T-helper 1 cell (primary cell): ENCODE measurements around the gene UAP1L1.
"Not testable (repeated sequence)": the region's sequence is repeated elsewhere in the genome, so short reads cannot be mapped to it uniquely, and the experiment has no call there.

Experiments
- DNase-seq, 5 donors: peaks; one replicate each; pipeline ENCODE4 v3.0.0-alpha.2; 2012 to 2020
- total RNA-seq, 4 donors: gene quantifications; one replicate each; lab custom pipeline; 2026; lab: John Stamatoyannopoulos, UW

UAP1L1 gene, protein sequence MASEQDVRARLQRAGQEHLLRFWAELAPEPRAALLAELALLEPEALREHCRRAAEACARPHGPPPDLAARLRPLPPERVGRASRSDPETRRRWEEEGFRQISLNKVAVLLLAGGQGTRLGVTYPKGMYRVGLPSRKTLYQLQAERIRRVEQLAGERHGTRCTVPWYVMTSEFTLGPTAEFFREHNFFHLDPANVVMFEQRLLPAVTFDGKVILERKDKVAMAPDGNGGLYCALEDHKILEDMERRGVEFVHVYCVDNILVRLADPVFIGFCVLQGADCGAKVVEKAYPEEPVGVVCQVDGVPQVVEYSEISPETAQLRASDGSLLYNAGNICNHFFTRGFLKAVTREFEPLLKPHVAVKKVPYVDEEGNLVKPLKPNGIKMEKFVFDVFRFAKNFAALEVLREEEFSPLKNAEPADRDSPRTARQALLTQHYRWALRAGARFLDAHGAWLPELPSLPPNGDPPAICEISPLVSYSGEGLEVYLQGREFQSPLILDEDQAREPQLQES
- 12.0 to 20.6 (median 15.2) reads per million in 4 donors for total RNA-seq

DNA sequence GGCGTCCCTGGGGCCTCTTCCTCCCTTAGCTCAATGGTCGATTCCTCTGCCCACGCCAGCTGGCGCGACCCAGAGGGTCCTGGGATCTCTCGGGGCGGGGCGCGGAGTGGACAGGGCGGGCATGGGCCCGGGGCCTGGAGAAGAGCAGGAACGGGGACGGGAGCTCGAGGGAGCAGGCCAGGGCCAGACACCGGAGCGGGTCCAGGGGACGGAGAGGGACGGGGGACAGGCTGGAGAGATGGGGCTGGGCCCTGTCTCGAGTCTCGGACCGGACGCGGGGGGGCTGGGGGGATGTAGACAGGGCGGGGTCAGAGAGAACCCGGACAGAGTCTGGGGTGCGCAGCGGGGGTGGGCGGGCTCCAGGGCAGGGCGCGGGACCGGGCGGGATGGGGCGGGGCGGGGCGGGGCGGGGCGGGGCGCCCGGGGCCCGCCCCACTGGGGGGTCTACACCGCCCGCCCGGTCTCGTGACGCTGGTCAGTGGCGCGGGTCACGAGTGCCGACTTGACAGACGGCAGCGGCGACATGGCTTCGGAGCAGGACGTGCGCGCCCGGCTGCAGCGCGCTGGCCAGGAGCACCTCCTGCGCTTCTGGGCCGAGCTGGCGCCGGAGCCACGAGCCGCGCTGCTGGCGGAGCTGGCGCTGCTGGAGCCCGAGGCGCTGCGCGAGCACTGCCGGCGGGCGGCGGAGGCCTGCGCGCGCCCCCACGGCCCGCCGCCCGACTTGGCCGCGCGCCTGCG lies at the start of gene UAP1L1:
Gene UAP1L1, plus strand, starts transcription at position 508 of the 738 bp plus-strand sequence. Its CDS starts 16 bp downstream, at position 524.
- peak in 4 of 5 donors; percentile 48 to 68 (median 54) for DNase-seq

DNA sequence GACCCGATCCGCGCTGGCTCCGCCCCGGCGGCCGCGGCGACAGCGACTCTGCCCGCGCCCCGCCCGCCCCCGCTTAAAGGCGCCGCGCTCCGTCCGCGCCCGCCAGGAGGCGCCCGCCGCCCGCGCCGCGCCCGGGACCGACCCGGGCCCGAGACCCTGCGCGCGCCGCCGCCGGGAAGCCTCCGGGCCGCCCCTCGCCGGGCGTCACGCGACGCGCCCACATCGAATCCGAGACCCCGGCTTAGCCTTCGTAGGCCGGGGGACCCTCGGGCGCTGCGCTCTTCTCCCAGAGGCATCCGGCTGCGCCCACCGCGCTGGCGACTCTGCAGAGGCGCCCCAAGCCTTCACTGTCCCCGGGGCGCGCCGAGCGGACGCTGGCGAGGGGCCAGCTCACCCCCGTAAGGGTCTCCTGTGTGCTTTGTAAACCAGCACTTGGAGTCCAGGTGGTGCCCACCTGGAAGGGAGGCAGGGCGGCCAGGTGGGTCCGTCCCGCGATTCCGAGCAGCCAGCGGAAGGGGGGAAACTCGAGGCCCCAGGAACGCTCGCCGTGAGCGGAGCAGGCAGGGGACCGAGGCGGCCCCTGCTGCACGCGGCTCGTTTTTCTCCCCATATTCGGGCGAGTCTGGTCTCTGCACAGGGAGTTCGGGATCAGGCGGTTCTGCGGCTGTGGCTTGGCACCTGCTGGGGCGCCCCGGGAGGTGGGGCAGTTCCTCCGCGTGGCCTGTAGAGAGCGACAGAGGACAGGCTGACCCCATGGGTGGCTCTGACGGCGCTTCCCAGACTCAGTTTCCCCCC lies 48.9 kb upstream of the UAP1L1 start:
- peak; percentile 56 to 80 (median 66) for DNase-seq

DNA sequence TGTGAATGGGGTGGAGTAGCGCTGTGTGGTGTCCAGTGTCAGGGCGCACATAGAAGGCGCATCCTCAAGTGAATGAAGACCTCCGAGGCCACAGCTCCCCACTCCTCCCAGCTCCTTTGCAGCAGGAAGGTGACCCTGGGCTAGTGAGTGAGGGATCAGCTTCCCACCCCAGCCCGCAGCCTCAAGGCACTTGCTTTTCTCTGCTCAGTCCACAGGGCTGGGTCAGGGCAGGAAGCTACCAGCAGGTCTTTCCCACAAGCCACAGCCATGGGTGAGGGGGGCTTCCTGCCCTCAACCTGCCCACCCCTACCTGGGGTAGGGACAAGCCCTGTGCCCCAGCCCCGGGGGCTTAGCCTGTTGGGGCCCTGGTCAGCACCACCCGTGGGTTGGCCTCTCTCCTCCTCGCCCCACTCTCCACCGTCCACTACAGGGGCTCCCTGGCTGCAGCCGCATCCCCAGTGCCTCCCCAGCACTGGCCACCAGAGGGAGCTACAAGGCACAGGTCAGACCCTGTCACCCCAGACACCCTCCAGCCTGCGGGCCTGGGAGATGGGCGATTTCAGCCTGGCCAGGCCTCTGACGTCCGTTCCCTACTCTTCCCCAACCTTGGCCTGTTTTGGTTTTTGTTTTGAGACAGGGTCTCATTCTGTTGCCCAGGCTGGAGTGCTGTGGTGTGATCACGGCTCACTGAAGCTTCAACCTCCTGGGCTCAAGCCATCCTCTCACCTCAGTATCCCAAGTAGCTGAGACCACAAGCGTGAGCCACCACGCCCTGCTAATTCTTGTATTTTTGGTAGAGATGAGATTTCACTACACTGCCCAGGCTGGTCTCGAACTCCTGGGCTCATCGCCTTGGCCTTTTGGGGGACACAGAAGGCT lies 48.0 kb upstream of the UAP1L1 start:
- DNase-seq: peak; percentile 35 to 80 (median 58)

DNA sequence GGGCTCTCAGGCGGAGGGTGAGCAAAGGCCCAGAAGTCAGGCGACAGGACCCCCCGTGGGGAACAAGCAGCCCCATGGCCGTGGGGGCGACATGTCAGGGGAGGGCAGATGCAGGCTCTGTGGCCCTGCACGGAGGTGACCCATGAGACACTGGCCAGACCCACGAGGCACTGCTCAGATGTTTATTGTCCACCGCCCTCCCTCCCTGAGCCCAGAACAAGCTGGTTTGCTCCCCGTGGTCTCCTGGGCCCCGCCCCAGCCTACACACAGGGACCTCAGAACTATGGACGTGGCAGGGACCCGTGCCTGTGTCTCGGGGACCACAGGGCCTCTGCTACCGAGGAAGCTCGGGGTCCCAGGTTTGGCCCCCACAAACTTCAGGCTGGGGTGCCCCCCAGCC lies 47.3 kb upstream of the UAP1L1 start:
- peak in 1 of 5 donors; percentile 51 for DNase-seq

DNA sequence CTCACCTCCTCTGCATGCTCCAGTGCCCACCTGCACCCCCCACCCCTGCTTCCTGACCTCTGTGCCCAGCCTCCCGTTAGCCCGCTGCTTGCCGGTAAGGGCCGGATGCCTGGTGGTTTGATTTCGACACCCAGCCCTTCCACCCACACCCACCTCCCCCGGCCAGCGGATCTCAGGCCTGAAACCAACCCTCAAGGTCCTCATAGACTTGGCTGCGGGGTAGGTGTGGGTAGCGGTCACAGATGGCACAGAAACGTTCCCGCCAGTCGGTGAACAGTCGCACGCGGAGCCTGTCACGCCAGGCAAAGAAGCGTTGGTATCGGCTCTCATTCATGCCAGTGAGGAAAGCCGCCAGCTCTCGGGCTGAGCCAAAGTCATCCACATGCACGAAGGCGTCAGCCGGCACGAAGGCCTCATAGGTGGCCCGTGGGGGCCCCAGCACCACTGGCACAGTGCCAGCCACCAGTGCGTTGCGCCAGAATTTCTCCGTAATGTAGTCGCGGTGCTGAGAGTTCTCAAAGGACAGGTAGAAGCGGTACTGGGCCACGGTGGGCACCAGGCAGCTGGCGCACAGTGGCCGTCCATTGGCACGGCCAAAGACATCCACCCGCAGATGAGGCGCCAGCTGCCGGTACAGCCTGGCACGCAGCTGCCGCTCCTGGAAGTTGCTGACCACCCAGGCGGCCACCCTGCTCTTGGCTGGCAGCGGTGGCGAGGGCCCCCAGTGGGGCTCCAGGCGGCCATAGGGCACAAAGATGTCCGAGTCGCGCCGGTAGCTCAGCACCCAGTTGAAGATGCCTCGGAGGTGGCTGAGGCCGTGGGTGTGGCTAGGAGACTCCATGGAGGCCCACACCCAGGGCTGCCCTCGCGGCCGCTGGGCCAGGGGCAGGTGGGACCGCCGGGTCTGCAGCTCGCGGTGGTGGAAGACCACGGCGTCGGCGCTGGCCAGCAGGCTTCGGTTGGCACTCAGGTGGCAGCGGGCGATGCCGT lies 46.5 kb upstream of the UAP1L1 start:
- DNase-seq: peak in 1 of 5 donors; percentile 88

DNA sequence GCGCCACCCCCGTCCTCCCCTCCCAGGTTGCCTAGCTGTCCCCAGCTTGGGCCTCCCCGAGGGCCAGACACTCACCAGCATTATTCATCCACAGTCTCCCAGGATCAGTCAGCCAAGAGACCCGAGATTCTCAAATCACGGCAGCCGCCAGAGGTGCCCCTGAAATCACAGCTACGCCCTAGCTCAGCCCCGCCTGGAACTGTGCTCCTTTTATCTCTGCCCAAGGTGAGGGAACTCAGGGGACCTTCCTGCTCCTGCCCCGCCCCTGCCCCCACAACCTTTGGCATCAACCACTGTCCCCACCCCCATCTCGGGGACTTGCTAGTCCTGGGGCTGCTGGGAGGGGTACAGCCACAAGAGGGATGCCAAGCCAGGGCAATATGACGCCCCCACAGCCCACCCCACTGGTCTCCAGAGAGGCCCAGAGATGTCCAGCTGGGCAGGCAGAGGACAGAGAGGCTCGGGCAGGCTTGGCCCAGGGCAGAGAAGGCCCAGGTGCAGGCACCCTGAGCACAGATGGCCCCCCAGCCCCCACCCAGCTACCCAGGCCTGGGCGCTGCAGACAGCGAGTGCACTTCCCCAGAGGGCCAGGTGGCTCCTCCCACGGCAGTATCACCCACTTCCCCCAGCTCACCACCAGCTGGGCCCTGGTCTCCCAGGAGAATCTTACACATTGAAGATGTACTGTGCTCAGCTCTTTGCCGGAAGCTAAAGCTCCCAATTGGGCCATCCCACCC lies 45.2 kb upstream of the UAP1L1 start, which contains the start of gene FUT7:
Gene FUT7, minus strand, starts transcription at position 185 of the 737 bp plus-strand sequence. Its CDS starts 97 bp downstream, at position 88.
- DNase-seq: peak in 1 of 5 donors; percentile 80

DNA sequence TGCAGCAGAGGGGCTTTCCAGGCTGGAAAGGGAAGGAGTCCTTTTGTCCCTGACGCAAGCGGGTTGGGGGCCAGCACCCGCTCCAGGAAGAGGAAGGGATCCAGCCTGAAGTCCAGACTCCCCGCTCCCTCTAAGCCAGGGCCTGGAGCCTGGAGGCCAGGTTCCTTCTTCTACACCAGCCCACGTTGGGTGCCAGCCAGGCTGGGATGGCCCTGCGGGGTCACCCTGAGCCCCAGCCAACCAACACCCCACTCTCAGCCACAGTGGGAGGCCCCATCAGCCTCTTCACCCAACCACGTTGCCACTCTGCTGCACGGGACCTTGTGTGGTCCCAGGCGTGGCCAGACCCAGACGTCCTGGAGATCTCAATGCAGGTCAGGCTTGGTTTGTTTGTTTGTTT lies 44.5 kb upstream of the UAP1L1 start:
- peak in 1 of 5 donors; percentile 61 for DNase-seq

DNA sequence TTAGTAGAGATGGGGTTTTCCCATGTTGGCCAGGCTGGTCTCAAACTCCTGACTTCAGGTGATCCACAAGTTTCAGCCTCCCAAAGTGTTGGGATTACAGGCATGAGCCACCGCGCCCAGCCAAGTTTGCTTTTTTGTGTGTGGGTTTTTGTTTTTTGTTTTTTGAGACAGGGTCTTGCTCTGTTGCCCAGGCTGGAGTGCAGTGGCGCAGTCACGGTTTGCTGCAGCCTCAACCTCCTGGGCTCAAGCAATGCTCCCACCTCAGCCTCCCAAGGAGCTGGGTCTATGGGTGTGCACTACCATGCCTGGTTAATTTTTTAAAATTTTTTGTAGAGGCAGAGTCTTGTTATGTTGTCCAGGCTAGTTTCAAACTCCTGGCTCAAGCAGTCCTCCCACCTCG lies 43.8 kb upstream of the UAP1L1 start:
- DNase-seq: not testable (repeated sequence)

DNA sequence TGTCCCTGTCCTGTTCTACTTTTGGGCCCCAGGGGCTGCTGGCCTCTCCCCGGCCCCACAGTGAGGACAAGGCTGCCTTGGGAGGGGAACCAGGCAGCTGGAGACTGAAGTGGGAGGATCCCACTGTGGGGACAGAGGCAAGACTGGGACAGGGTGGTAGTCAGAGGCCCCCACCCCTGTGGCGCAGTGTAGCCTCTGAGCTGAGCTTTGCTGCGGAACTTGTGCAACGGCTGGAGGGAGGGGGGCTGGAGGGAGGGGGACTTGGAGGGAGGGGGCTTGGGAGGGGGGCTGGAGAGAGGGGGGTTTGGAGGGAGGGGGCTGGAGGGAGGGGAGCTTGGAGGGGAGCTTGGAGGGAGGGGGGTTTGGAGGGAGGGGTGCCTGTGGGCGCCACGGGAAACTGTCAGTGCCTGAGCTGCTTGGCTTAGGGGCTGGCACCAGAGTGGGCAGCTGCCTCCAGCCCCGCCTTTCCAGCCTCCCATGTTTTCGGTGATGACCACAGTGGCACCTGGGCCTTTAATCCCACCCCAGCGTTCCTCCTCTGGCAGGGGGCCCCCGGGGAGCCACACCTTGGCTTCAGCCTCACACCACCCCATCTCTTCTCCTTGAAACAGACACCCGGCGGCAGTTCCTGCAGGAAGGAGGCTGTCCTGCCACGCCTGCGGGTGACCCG lies 43.1 kb upstream of the UAP1L1 start:
- DNase-seq: no peak

DNA sequence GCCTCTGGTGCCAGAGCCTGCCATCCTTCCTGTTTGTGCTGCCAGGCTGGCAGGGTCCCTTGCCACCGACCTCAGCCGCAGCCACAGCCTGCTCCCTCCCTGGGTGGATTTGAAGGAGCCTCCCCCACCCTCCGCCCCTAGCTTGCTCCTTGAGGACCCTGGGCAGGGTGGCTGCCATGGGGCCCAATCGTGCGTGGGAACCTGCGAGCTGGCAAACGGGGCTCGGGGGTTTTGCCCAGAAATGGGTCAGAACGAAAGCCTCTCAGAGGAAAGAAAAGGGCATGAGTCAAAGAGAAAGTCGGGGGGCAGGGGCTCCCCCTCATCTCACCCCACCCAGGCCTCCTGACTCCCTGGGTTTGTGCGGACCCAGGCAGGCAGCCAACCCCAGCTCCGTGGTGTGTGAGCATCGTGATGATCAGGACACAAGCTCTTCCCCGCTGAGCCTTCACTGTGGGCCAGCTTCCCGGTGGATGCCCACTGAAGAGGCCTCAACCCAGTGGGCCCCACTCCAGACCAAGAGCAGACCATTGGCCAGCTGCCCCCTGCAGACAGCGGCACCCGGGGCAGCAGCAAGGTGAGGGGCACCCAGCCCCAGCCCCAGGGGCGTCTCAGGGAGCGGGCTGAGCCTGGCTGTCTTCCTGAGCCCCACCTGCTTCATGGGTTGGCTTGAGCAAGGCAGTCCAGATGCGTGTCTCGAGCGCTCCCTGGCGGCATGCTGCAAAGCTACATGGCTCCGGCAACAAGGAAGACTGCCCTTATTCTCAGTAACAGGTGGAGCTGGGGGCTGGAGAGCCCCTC lies 42.4 kb upstream of the UAP1L1 start:
- DNase-seq: peak; percentile 71 to 93 (median 85)

DNA sequence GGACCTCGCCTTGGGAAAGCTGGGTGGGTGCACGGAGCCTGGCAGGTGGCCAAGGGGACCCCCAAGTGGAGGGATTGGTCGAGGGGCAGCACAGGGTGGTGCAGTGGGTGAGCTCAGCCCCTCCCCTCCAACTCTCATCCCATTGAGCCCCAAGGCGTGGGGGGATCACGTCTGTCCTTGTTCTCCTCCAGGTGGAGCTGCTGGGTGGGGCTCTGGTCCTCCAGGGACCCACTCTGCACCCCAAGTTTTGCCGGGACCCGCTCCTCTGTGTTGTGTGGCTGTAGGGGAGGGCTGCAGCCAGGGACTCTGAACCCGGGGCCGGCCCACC lies 41.8 kb upstream of the UAP1L1 start:
- DNase-seq: no peak

DNA sequence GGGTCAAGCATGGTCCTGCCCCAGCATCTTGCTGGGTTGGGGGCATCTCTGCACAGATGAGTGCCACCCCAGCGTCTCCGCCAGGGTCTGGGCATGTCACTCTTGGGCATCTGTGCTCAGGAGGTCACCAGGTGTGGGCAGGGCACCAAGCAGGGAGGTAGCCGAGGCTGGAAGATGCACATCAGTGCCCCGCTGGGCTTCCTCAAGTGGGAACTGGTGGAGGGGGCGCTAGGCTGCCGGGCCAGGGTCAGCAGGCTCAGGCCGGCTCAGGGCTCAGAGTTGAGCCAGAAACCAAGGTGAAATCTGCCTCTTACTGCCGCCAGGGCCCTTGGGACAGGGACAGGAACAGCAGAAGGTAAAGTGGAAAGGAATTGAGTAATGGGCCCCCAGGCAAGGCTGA lies 41.4 kb upstream of the UAP1L1 start:
- DNase-seq: no peak

DNA sequence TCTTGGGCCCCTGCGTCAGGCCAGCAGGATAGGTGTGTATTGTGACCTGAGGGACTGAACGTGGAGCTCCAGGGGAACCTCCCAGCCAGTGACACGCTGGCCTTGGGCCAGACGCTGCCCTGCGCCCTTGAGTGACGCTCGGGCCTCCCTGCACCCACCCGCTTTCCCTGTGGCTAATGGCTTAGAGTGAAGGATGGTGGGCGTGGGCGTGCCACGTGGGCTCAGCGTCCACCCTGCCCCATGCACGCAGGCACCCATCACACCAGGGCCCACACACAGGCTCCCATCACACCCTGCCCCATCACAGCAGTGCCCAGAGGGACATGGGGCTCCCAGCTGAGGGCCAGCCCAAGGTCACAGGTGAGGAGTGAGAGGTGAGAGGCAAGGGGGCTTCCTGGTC lies 40.3 kb upstream of the UAP1L1 start:
- DNase-seq: no peak

DNA sequence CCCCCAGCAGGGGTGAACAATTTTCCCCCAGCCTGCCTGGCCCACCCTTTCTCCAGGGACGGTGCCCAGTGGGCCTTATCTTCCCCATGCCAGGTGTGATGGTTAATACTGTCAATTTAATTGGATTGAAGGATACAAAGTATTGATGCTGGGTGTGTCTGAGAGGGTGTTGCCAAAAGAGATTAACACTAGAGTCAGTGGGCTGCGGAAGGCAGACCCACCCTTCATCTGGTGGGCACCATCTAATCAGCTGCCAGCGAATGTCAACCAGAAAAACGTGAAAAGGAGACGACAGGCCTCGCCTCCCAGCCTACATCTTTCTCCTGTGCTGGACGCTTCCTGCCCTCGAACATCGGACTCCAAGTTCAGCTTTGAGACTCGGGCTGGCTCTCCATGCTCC lies 39.8 kb upstream of the UAP1L1 start:
- DNase-seq: no peak

DNA sequence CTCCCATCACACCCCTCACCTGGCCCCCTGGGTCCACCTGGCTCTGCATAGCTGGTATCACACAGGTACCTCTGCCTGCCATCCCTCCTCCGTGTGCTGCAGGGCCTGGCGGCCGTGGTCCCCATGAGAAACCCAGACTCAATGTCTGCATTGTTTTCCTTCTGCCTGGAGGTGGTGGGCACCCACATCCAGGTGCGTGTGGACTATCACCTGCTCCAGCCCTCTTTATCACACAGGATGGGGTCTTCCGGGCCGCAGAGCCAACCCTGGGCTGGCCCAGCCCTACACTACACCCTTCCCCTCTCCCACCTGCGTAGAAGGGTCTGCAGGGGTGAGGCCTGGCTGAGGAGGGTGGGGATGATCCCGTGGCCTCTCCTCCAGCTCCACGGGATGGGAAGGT lies 38.4 kb upstream of the UAP1L1 start:
- DNase-seq: no peak

DNA sequence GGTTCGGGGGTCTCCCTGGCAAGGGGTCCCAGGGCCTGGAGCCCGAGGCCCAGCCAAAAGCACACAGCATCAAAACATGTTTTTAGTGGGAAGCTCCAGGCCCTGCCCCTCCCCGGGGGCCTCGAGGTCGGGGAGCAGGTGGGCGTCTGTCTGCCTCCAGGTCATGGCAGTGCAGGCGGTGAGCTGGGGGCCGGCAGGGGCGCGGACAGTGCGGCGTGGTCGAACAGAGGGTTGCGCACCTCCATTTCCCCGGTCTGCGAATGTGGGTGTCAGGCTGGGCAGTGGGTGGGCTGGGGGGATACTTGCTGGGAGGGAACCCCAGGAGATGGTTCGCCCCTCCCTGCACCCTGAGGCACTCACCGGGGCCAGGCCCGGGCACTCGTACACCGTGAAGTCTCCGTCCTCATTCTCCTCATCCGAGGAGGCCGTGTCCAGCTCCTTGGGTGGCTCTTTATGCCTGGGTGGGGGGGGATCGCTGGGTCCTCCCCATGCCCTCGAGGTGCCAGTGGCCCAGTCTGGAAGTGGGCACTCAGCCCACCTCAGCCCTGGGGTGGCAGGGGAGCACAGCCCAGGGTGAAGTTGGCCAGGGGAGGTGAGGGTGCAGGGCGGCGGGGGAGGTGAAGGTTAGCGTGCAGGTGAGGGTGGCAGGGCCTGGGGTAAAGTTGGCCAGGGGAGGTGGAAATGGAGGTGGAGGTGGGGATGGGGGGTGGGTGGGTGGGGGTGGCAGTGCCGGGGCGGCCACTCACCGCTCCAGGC lies 37.5 kb upstream of the UAP1L1 start:
- no peak for DNase-seq

DNA sequence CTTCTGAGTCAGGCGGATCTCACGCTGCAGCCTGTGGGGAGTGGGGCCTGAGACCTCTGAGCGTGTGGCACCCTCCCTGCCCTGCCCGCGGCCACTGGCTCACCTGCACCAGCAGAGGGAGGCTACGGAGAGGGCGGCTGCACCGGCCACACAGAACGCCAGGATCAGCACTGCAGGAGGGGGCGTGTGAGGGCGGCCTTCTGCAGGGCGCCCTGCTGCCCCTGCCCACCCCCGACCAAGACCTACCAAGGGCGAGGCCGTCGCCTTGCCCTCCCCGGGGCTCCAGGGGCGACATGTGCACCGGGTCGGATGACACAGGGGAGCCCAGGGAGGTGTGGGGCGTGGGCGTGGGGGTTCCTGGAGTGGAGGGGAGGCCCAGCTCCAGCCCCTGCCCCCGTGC lies 36.7 kb upstream of the UAP1L1 start:
- no peak for DNase-seq

DNA sequence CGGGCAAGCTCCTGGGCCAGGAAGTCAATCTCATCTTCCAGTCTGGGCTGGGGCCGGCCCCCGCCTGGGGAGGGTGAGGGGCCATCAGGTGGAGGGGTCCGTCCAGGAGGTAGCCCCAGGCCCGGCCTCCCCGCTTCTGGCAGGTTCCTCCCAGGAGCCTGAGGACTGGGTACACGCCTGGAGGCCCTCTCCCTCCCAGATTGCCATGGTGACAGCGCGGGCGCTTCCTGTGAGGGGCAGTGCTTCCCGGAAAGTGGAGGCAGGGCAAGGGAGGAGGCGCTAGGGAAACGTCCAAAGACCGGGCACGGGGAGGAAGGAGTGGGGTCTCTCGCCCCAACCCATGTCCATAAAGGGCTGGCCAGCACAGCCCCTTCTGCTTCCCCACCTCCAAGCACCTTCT lies 36.2 kb upstream of the UAP1L1 start:
- no peak for DNase-seq
